K562 (cell line): ENCODE data around the gene SRGN. TPM values are rescaled to one million over a fixed set of nuclear protein-coding genes. Genes with fewer than 3 reads are reported as not detected.

Source experiments
- ARID3A ChIP-seq: IDR thresholded peaks from 2 replicates; pipeline ENCODE4 v1.6.1; 2012; ENCODE audit warnings: low read depth, low read length, improper control_type of control experiment, borderline replicate concordance
- CREB3 ChIP-seq: fragments of 450-650 bp; conservative IDR thresholded peaks from 2 replicates; pipeline ENCODE4 v1.6.1; 2016; ENCODE audit warnings: missing genetic modification characterization, low read depth, mild to moderate bottlenecking, missing compliant biosample characterization, moderate library complexity
- DACH1 ChIP-seq: fragments of 450-650 bp; IDR thresholded peaks from 2 replicates; pipeline ENCODE4 v1.6.1; 2018; ENCODE audit not compliant: partially characterized antibody
- E2F1 ChIP-seq: sonication (generic); formaldehyde crosslinking; IDR thresholded peaks from 2 replicates; pipeline ENCODE4 v1.8.1; 2023; ENCODE audit warnings: mild to moderate bottlenecking, missing genetic modification reagents, moderate library complexity
- E2F4 ChIP-seq: sonication (generic); formaldehyde crosslinking; IDR thresholded peaks from 2 replicates; pipeline ENCODE4 v1.8.0; 2022; ENCODE audit warnings: mild to moderate bottlenecking, low read depth, missing genetic modification reagents
- ERF ChIP-seq: fragments of 450-650 bp; formaldehyde crosslinking; IDR thresholded peaks from 2 replicates; pipeline ENCODE4 v1.4.0; 2020; ENCODE audit warnings: mild to moderate bottlenecking, mixed read lengths
- HNRNPH1 ChIP-seq: fragments of 200-400 bp; formaldehyde crosslinking; optimal IDR thresholded peaks from 2 replicates; pipeline ENCODE3; 2017; ENCODE audit warnings: low read depth, mild to moderate bottlenecking, low read length, moderate library complexity
- KDM1A ChIP-seq, 2 experiments: fragments of 450-650 bp; IDR thresholded peaks; 2 replicates each; pipeline ENCODE4 v1.6.1; 2016; ENCODE audit warnings: mild to moderate bottlenecking in 2 of 2
- MLLT1 ChIP-seq, 2 experiments: fragments of 450-650 bp; IDR thresholded peaks; 2 replicates each; pipeline ENCODE4 v1.6.1; 2016
- PREB ChIP-seq: sonication (generic); formaldehyde crosslinking; IDR thresholded peaks from 2 replicates; pipeline ENCODE4 v1.8.1; 2023; ENCODE audit warnings: mild to moderate bottlenecking, missing genetic modification reagents
- SAFB ChIP-seq: fragments of 200-400 bp; formaldehyde crosslinking; IDR thresholded peaks from 2 replicates; pipeline ENCODE4 v1.6.1; 2017; ENCODE audit warnings: low read depth, low read length, borderline replicate concordance
- SMAD2 ChIP-seq: fragments of 150-350 bp; IDR thresholded peaks from 2 replicates; pipeline ENCODE4 v1.6.1; 2014; ENCODE audit warnings: low read depth, mild to moderate bottlenecking, low read length
- SMARCA5 ChIP-seq: fragments of 450-650 bp; IDR thresholded peaks from 2 replicates; pipeline ENCODE4 v1.6.1; 2016
- SRSF1 ChIP-seq: fragments of 200-400 bp; formaldehyde crosslinking; IDR thresholded peaks from 2 replicates; pipeline ENCODE4 v1.6.1; 2017; ENCODE audit warnings: mild to moderate bottlenecking, low read depth, low read length, moderate library complexity
- TRIM28 ChIP-seq: fragments of 450-650 bp; IDR thresholded peaks from 2 replicates; pipeline ENCODE4 v1.6.1; 2017
- ZNF3 ChIP-seq: fragments of 250-450 bp; sonication (Bioruptor Pico); IDR thresholded peaks from 2 replicates; pipeline ENCODE4 v1.5.0; 2021; ENCODE audit warnings: mild to moderate bottlenecking, moderate library complexity
- ZNF695 ChIP-seq: fragments of 450-650 bp; formaldehyde crosslinking; IDR thresholded peaks from 2 replicates; pipeline ENCODE4 v1.4.0; 2020; ENCODE audit warnings: mild to moderate bottlenecking, moderate library complexity
- ZSCAN32 ChIP-seq: fragments of 450-650 bp; formaldehyde crosslinking; IDR thresholded peaks from 2 replicates; pipeline ENCODE4 v1.4.0; 2020; ENCODE audit warnings: mild to moderate bottlenecking, moderate library complexity
- polyA plus RNA-seq, 8 experiments: library from polyadenylated mRNA; depleted of rRNA in 4 of 8; stranded (reverse) in 5 of 8; unstranded in 3 of 8; fragments of >200 nt; fragmentation: Nextera tagmentation in 2 of 8; fragmentation: Illumina TruSeq in 1 of 8; extraction: Ambion mirVana in 2 of 8; extraction: Trizol in 1 of 8; gene quantifications; 2 replicates each; pipeline versions ENCODE4 v1.2.1 to v1.2.3, GENCODE V29; 2011 to 2014; ENCODE audit warnings: inconsistent platforms in 1 of 8, missing spikeins in 1 of 8
- total RNA-seq, 7 experiments: library from RNA; depleted of rRNA in 6 of 7; stranded (reverse); fragments of >200 nt in 6 of 7; fragmentation: Illumina TruSeq in 2 of 7; extraction: Trizol in 2 of 7; gene quantifications; 2 replicates each; pipeline versions ENCODE4 v1.2.1 to v1.2.3, GENCODE V29; 2011 to 2021; ENCODE audit warnings: low replicate concordance in 1 of 7

SRGN gene
- total and polyA plus RNA-seq, 9 of the 15 experiments (the other 6 are each of a cell fraction or from before 2014, with no cell fraction given) = 136 to 304 (median 180) TPM

GRCh38 chr10:69089638-69090599 is 2.0 kb downstream of the SRGN start (continued):
- TF ChIP-seq CREB3 (0 out of 2 replicates have a peak, but pooled peaks have one; percentile 22), HNRNPH1 (no peak), ERF (CRISPR knock-in tag) (no peak), SAFB (no peak), TRIM28 (no peak), ZNF695 (CRISPR knock-in tag) (no peak), E2F4 (no peak), PREB (no peak), KDM1A (IDR thresholded peaks at IDR 0.05) (peak in 1 of 2 experiments; percentile 55; a peak in 3 of 4 replicates), ZNF3 (no peak), ARID3A (no peak), SRSF1 (no peak), MLLT1 (IDR thresholded peaks at IDR 0.05) (peak in 1 of 2 experiments; percentile 84; a peak in 2 of 4 replicates), ZSCAN32 (CRISPR knock-in tag) (no peak), SMARCA5 (peak; percentile 47; the same call in 1 of the 2 replicates), SMAD2 (no peak), DACH1 (no peak), E2F1 (no peak)
